ENCODE measurements around the gene ECHDC3.

The ECHDC3 gene

DNA sequence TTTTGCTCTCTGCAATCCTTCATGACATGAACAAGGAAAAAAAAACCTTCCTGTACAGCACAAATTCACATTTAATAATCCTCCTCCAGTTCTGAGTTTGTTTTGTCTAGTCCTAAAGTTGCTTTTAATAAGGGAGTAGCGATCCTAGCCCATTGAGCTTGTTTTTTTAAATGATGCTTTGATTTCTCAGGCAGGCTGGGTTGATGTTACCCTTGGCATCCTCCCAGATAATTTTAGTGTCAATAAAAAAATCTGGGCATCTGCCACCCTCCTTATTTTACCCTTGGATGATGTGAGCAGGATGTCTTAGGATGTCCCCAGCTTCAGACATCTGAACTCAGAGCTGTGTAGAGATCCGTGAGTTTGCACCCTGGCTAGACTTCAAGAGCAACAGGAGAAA is 47.1 kb downstream of the ECHDC3 start:
- Histone ChIP-seq H3K4me2 (ENCODE audit: low read length) (no peak overlapping the region), H3K79me2 (ENCODE audit: insufficient read depth, low read length) (no peaks in the 10 kb centered on the region), H3K27me3 (ENCODE audit: insufficient read depth, low read length) (no peaks in the 10 kb centered on the region), H2AFZ (ENCODE audit: low read length) (no peak overlapping the region), H3K4me3 (ENCODE audit: low read depth, low read length, poor library complexity, severe bottlenecking) (no peak overlapping the region), H3K9me2 (ENCODE audit: low read depth, low read length) (no peaks in the 10 kb centered on the region), H3K36me3 (ENCODE audit: insufficient read depth, low read length) (no peaks in the 10 kb centered on the region), H3F3A (ENCODE audit: insufficient read depth, low read length) (no peaks in the 10 kb centered on the region), H3K27ac (ENCODE audit: low read depth, low read length, poor library complexity, severe bottlenecking) (no peak overlapping the region), H3K9me3 (ENCODE audit: low read length) (no peaks in the 10 kb centered on the region), H4K20me1 (ENCODE audit: insufficient read depth, low read length) (no peaks in the 10 kb centered on the region), H3K9ac (ENCODE audit: low read length) (no peak overlapping the region), H3K4me1 (ENCODE audit: insufficient read depth, low read length, severe bottlenecking) (no peaks in the 10 kb centered on the region)
- TF ChIP-seq, protein P1, sequence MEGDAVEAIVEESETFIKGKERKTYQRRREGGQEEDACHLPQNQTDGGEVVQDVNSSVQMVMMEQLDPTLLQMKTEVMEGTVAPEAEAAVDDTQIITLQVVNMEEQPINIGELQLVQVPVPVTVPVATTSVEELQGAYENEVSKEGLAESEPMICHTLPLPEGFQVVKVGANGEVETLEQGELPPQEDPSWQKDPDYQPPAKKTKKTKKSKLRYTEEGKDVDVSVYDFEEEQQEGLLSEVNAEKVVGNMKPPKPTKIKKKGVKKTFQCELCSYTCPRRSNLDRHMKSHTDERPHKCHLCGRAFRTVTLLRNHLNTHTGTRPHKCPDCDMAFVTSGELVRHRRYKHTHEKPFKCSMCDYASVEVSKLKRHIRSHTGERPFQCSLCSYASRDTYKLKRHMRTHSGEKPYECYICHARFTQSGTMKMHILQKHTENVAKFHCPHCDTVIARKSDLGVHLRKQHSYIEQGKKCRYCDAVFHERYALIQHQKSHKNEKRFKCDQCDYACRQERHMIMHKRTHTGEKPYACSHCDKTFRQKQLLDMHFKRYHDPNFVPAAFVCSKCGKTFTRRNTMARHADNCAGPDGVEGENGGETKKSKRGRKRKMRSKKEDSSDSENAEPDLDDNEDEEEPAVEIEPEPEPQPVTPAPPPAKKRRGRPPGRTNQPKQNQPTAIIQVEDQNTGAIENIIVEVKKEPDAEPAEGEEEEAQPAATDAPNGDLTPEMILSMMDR (IDR thresholded peaks at IDR 0.05; ENCODE audit: low read length): no peak
- TF ChIP-seq EZH2 (IDR thresholded peaks at IDR 0.05; ENCODE audit: borderline replicate concordance, low read length): no peak

DNA sequence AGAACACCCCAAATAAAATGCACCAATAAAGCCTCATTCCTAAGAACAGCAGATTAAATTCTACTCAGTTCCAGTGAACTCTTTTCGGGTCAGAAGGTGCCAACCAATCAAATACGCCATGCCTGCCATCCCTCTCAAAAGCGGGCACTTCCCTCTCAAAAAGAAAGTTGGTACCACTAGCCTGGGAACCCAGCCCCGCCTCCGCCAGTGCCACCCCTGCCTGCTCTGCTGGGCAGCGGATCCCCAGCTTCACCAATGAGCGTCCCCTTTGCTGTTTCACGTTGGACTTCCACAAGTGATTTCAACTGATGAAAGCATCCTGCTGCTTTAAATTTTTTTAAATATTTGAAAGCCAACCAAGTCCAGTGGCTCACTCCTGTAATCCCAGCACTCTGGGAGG is 47.8 kb downstream of the ECHDC3 start:
- Histone ChIP-seq H3K9ac (ENCODE audit: low read length) (no peak overlapping the region), H3K4me1 (ENCODE audit: insufficient read depth, low read length, severe bottlenecking) (no peaks in the 10 kb centered on the region), H3K4me2 (ENCODE audit: low read length) (no peak overlapping the region), H3K36me3 (ENCODE audit: insufficient read depth, low read length) (no peaks in the 10 kb centered on the region), H3K27ac (ENCODE audit: low read depth, low read length, poor library complexity, severe bottlenecking) (no peak overlapping the region), H3F3A (ENCODE audit: insufficient read depth, low read length) (no peaks in the 10 kb centered on the region), H4K20me1 (ENCODE audit: insufficient read depth, low read length) (no peaks in the 10 kb centered on the region), H3K79me2 (ENCODE audit: insufficient read depth, low read length) (no peaks in the 10 kb centered on the region), H3K9me3 (ENCODE audit: low read length) (no peaks in the 10 kb centered on the region), H3K4me3 (ENCODE audit: low read depth, low read length, poor library complexity, severe bottlenecking) (no peak overlapping the region), H3K27me3 (ENCODE audit: insufficient read depth, low read length) (no peaks in the 10 kb centered on the region), H3K9me2 (ENCODE audit: low read depth, low read length) (no peaks in the 10 kb centered on the region), H2AFZ (ENCODE audit: low read length) (no peak overlapping the region)
- TF ChIP-seq, protein P1 (IDR thresholded peaks at IDR 0.05; ENCODE audit: low read length): no peak
- no peak for TF ChIP-seq EZH2 (IDR thresholded peaks at IDR 0.05; ENCODE audit: borderline replicate concordance, low read length)

GRCh38 chr10:11793762-11794479 is 51.7 kb downstream of the ECHDC3 start:
- Histone ChIP-seq H3K79me2 (ENCODE audit: insufficient read depth, low read length) (no peaks in the 10 kb centered on the region), H3F3A (ENCODE audit: insufficient read depth, low read length) (no peaks in the 10 kb centered on the region), H3K9ac (ENCODE audit: low read length) (no peak overlapping the region), H3K27ac (ENCODE audit: low read depth, low read length, poor library complexity, severe bottlenecking) (no peak overlapping the region), H3K4me1 (ENCODE audit: insufficient read depth, low read length, severe bottlenecking) (no peaks in the 10 kb centered on the region), H3K9me2 (ENCODE audit: low read depth, low read length) (no peaks in the 10 kb centered on the region), H3K9me3 (ENCODE audit: low read length) (no peaks in the 10 kb centered on the region), H3K4me3 (ENCODE audit: low read depth, low read length, poor library complexity, severe bottlenecking) (no peak overlapping the region), H3K36me3 (ENCODE audit: insufficient read depth, low read length) (no peaks in the 10 kb centered on the region), H4K20me1 (ENCODE audit: insufficient read depth, low read length) (no peaks in the 10 kb centered on the region), H3K4me2 (ENCODE audit: low read length) (no peak overlapping the region), H2AFZ (ENCODE audit: low read length) (no peak overlapping the region), H3K27me3 (ENCODE audit: insufficient read depth, low read length) (no peaks in the 10 kb centered on the region)
- TF ChIP-seq, protein P1 (IDR thresholded peaks at IDR 0.05; ENCODE audit: low read length): no peak
- TF ChIP-seq EZH2 (IDR thresholded peaks at IDR 0.05; ENCODE audit: borderline replicate concordance, low read length): no peak

Measured in OCI-LY1 (cell line).